Measurements from ENCODE around the gene TMEM225. TPM values are rescaled to one million over a fixed set of nuclear protein-coding genes. Genes with fewer than 3 reads are reported as not detected.

The TMEM225 gene
- total and polyA plus RNA-seq, 8 donors = not detected

GRCh38 chr11:123853038-123853437, 32.4 kb downstream of the TMEM225 start:
- WGBS, 5 donors = 75 to 100% (median 94%) methylated on average over 2 of the region's 2 CpGs
- Histone ChIP-seq H3K27ac (no peak overlapping the region), H3K4me1 (no peaks in the 10 kb centered on the region), H3K9me3 (peaks cover 0 to 29% (median 5%) of the 10 kb centered on the region in 4 donors), H3K36me3 (no peaks in the 10 kb centered on the region), H3K4me3 (no peak overlapping the region), H3K27me3 (peaks cover 0 to 3% (median 0%) of the 10 kb centered on the region in 3 donors)
- intact Hi-C loops (cut with DNase I; ENCODE audit: low total_unique reads) = no loop called here
- no peak for DNase-seq
- TF ChIP-seq CTCF (IDR thresholded peaks at IDR 0.05) (no peak), EP300 (IDR thresholded peaks at IDR 0.05) (no peak), POLR2A (IDR thresholded peaks at IDR 0.05) (no peak), POLR2AphosphoS5 (IDR thresholded peaks at IDR 0.05) (no peak)

GRCh38 chr11:123852321-123852720, 33.1 kb downstream of the TMEM225 start:
- Histone ChIP-seq H3K9me3 (peaks cover 0 to 29% (median 5%) of the 10 kb centered on the region in 4 donors), H3K36me3 (no peaks in the 10 kb centered on the region), H3K4me3 (no peak overlapping the region), H3K27me3 (peaks cover 0 to 3% (median 0%) of the 10 kb centered on the region in 3 donors), H3K27ac (no peak overlapping the region), H3K4me1 (no peaks in the 10 kb centered on the region)
- DNase-seq = no peak
- TF ChIP-seq POLR2A (IDR thresholded peaks at IDR 0.05) = no peak
- no peak for TF ChIP-seq EP300 (IDR thresholded peaks at IDR 0.05)
- TF ChIP-seq POLR2AphosphoS5 (IDR thresholded peaks at IDR 0.05) = no peak
- TF ChIP-seq CTCF (IDR thresholded peaks at IDR 0.05) = no peak
- intact Hi-C loops (cut with DNase I; ENCODE audit: low total_unique reads) = no loop called here

- 78 to 95% (median 89%) methylated on average over 4 of the region's 4 CpGs for WGBS, 5 donors
- no peak overlapping the region for H3K27ac ChIP-seq
- H3K4me3 ChIP-seq = no peak overlapping the region
- TF ChIP-seq EP300 (IDR thresholded peaks at IDR 0.05) = no peak
- TF ChIP-seq CTCF (IDR thresholded peaks at IDR 0.05) = no peak
- no peak for TF ChIP-seq POLR2AphosphoS5 (IDR thresholded peaks at IDR 0.05)
- intact Hi-C loops (cut with DNase I; ENCODE audit: low total_unique reads) = no loop called here
- peaks cover 0 to 3% (median 0%) of the 10 kb centered on the region in 3 donors for H3K27me3 ChIP-seq
- DNase-seq = no peak
- H3K36me3 ChIP-seq = no peaks in the 10 kb centered on the region
- no peaks in the 10 kb centered on the region for H3K4me1 ChIP-seq
- H3K9me3 ChIP-seq = peaks cover 0 to 21% (median 5%) of the 10 kb centered on the region in 4 donors
Observed at GRCh38 chr11:123851110-123851509, 34.4 kb downstream of the TMEM225 start.

- H3K4me1 ChIP-seq = no peaks in the 10 kb centered on the region
- no peaks in the 10 kb centered on the region for H3K27me3 ChIP-seq
- 68 to 85% (median 77%) methylated on average over 6 of the region's 6 CpGs for WGBS, 5 donors
- intact Hi-C loops (cut with DNase I; ENCODE audit: low total_unique reads) = no loop called here
- DNase-seq = no peak
- H3K9me3 ChIP-seq = no peaks in the 10 kb centered on the region
- H3K27ac ChIP-seq = no peak overlapping the region
- no peaks in the 10 kb centered on the region for H3K36me3 ChIP-seq
- TF ChIP-seq POLR2A (IDR thresholded peaks at IDR 0.05) = no peak
- TF ChIP-seq CTCF (IDR thresholded peaks at IDR 0.05) = no peak
- no peak for TF ChIP-seq EP300 (IDR thresholded peaks at IDR 0.05)
- no peak for TF ChIP-seq POLR2AphosphoS5 (IDR thresholded peaks at IDR 0.05)
- H3K4me3 ChIP-seq = no peak overlapping the region
Observed at GRCh38 chr11:123841174-123841573, 44.3 kb downstream of the TMEM225 start.

All from stomach (tissue), 9 donors.